Stimulated activated CD4-positive, alpha-beta T cell treated with anti-CD3 and anti-CD28 coated beads, Interleukin-2, amount 100 ng/mL, for 48 hours (primary cell): ENCODE data around the gene DNAH6.
"Not testable (repeated sequence)": the region's sequence is repeated elsewhere in the genome, so short reads cannot be mapped to it uniquely, and the experiment has no call there.

ENCODE experiments used
- DNase-seq, 2 donors: peaks; one replicate each; pipeline ENCODE4 v3.0.0-alpha.2; 2020

The DNAH6 gene

GRCh38 chr2:84516234-84516986 is at the start of gene DNAH6:
TSS of gene DNAH6 (plus strand) at chr2:84516498. CDS start at chr2:84517827, 1,329 bp downstream.
- peak; percentile 71 to 74 for DNase-seq

GRCh38 chr2:84467389-84467788 is 48.9 kb upstream of the DNAH6 start:
- no peak for DNase-seq

- not testable (repeated sequence) for DNase-seq
Observed at GRCh38 chr2:84472423-84472822, 43.9 kb upstream of the DNAH6 start.

GRCh38 chr2:84472856-84473565 is 43.3 kb upstream of the DNAH6 start:
- DNase-seq: no peak

- no peak for DNase-seq
Observed at GRCh38 chr2:84474176-84474575, 42.1 kb upstream of the DNAH6 start.

- no peak for DNase-seq
Observed at GRCh38 chr2:84477886-84478285, 38.4 kb upstream of the DNAH6 start.

- DNase-seq: no peak
Observed at GRCh38 chr2:84478867-84479266, 37.4 kb upstream of the DNAH6 start.

- peak in 1 of 2 donors; percentile 10 for DNase-seq
Observed at GRCh38 chr2:84481702-84482101, 34.6 kb upstream of the DNAH6 start.

- no peak for DNase-seq
Observed at GRCh38 chr2:84482603-84483002, 33.7 kb upstream of the DNAH6 start.

GRCh38 chr2:84483320-84483719 is 33.0 kb upstream of the DNAH6 start:
- DNase-seq: no peak

GRCh38 chr2:84486441-84487115 is 29.7 kb upstream of the DNAH6 start:
- no peak for DNase-seq

GRCh38 chr2:84487298-84487996 is 28.9 kb upstream of the DNAH6 start:
- DNase-seq: no peak

GRCh38 chr2:84491256-84491655 is 25.0 kb upstream of the DNAH6 start:
- no peak for DNase-seq

GRCh38 chr2:84491741-84492140 is 24.6 kb upstream of the DNAH6 start:
- DNase-seq: no peak

- no peak for DNase-seq
Observed at GRCh38 chr2:84492571-84492970, 23.7 kb upstream of the DNAH6 start.

GRCh38 chr2:84493514-84493913 is 22.8 kb upstream of the DNAH6 start:
- DNase-seq: no peak

- no peak for DNase-seq
Observed at GRCh38 chr2:84494070-84494469, 22.2 kb upstream of the DNAH6 start.

GRCh38 chr2:84495539-84496146 is 20.7 kb upstream of the DNAH6 start:
- DNase-seq: peak in 1 of 2 donors; percentile 7

- no peak for DNase-seq
Observed at GRCh38 chr2:84496386-84496785, 19.9 kb upstream of the DNAH6 start.

GRCh38 chr2:84497285-84497684 is 19.0 kb upstream of the DNAH6 start:
- DNase-seq: no peak

- DNase-seq: no peak
Observed at GRCh38 chr2:84498150-84498799, 18.0 kb upstream of the DNAH6 start.

- DNase-seq: not testable (repeated sequence)
Observed at GRCh38 chr2:84511024-84511423, 5.3 kb upstream of the DNAH6 start.
